IgD-negative memory B cell (primary cell): ENCODE measurements around the gene PRDX6. TPM values are rescaled to one million over a fixed set of nuclear protein-coding genes. Genes with fewer than 3 reads are reported as not detected.

Experiments used
- H3K27ac Mint-ChIP-seq, 3 donors: one replicate each; pipeline ENCODE4 v1.8.0; 2020 to 2022; ENCODE audit warnings: mild to moderate bottlenecking in 3 of 3, mixed read lengths in 3 of 3, moderate library complexity in 1 of 3
- H3K27me3 Mint-ChIP-seq: one replicate; pipeline ENCODE4 v1.8.0; 2021; ENCODE audit warnings: mixed read lengths
- H3K36me3 Mint-ChIP-seq: one replicate; pipeline ENCODE4 v1.8.0; 2020; ENCODE audit warnings: mild to moderate bottlenecking, mixed read lengths
- H3K4me1 Mint-ChIP-seq, 3 donors: one replicate each; pipeline ENCODE4 v1.8.0; 2020 to 2022; ENCODE audit warnings: mixed read lengths in 3 of 3, mild to moderate bottlenecking in 1 of 3
- H3K4me3 Mint-ChIP-seq, 4 donors: one replicate each; pipeline ENCODE4 v1.8.0; 2020 to 2022; ENCODE audit warnings: mild to moderate bottlenecking in 4 of 4, mixed read lengths in 4 of 4, moderate library complexity in 3 of 4
- H3K9me3 Mint-ChIP-seq, 3 donors: one replicate each; pipeline ENCODE4 v1.8.0; 2020 to 2021; ENCODE audit warnings: mixed read lengths in 3 of 3, mild to moderate bottlenecking in 1 of 3
- polyA plus RNA-seq: library from polyadenylated mRNA; unstranded; fragments of 300-500 nt; fragmentation: Illumina TruSeq; gene quantifications from one replicate; pipeline ENCODE4 v1.2.3, GENCODE V29; 2021

PRDX6 gene
- polyA plus RNA-seq, result 84.7 TPM

- Mint-ChIP-seq H3K27me3 (no peaks in the 10 kb centered on the region), H3K9me3 (no peaks in the 10 kb centered on the region), H3K4me3 (peak within 1 kb of the TSS; percentile 95 to 98 (median 96)), H3K4me1 (peaks cover 23 to 44% (median 31%) of the 10 kb centered on the region in 3 donors), H3K27ac (peak within 1 kb of the TSS; percentile 84 to 96 (median 96)), H3K36me3 (no peaks in the 10 kb centered on the region)
Observed at GRCh38 chr1:173477286-173478093, at the start of gene PRDX6. PRDX6 (plus strand) TSS chr1:173477335; CDS start chr1:173477398, 63 bp downstream.

- Mint-ChIP-seq H3K27ac (peak overlapping the region; percentile 13 to 96 (median 78)), H3K27me3 (no peaks in the 10 kb centered on the region), H3K4me1 (peaks cover 22 to 28% (median 26%) of the 10 kb centered on the region in 3 donors), H3K36me3 (no peaks in the 10 kb centered on the region), H3K9me3 (no peaks in the 10 kb centered on the region), H3K4me3 (peak overlapping the region; percentile 27 to 91 (median 72))
Observed at GRCh38 chr1:173429471-173430402, 47.4 kb upstream of the PRDX6 start.

DNA sequence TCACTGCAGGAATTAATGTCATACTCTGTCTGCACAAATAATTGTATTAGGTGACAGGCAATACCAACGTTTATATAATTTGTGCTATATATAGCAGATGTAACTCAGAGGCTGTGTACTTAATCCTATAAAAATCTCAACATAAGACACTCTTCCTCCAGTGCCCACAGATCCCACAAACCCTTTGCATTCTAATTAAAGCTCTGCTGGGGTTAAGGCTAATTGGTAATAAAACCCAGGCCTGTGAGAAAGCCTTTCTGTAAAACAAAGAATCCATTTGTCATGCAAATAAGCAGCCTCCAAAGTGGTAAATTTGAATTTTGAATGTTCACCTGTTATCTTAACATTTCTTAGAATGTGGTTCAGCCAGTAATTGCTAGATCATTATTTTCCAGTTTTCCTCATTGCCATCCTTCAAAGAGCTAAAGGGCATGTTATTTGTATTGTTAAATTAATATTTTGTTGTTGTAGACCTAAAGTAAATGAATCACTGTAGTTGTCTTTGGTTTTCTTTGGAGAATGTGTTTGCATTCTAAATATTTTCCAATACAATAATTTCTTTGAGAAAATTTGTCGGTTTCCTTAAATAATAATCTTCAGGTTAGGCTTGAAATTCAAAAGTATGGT, 46.3 kb upstream of the PRDX6 start:
- H3K9me3 Mint-ChIP-seq, result no peaks in the 10 kb centered on the region
- peaks cover 22 to 28% (median 26%) of the 10 kb centered on the region in 3 donors for H3K4me1 Mint-ChIP-seq
- no peaks in the 10 kb centered on the region for H3K27me3 Mint-ChIP-seq
- peak overlapping the region in 3 of 4 donors; percentile 27 to 91 (median 91) for H3K4me3 Mint-ChIP-seq
- H3K36me3 Mint-ChIP-seq, result no peaks in the 10 kb centered on the region
- peak overlapping the region; percentile 15 to 78 (median 32) for H3K27ac Mint-ChIP-seq

DNA sequence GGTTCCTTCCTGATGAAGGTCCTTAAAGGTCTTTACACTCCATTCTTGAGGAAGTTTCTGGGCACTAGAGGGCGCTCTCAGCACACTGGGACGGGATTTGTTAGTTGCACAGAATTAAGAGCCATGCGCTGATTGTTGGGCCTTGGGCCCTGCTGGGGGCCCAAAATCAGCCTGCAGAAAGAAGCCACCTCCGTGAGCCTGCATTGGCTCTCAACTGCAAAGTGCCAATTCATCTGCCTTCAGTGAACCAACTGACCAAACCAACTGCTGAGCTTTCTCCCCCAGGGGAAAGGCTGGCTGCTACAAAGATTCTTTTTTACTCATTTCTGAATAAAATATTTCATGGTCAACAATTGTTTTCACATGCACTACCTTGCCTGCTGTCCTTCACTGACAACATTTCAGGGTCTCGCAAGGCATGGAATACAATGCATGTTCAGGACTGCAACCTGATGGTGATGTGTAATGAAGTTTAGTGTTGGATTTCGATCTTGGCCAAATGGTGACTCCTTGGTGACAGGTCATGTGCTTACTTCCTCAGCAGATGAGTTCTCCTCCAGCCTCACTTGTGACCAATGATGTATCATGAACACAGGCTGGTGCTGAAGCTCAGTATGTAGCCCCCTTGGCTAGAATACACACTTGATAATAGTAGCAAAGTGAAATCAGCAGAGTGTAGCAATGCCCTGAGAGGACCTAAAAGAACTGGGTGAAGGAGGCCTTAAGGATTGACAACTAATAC, 45.7 kb upstream of the PRDX6 start:
- H3K4me3 Mint-ChIP-seq, result peak overlapping the region in 1 of 4 donors; percentile 25

DNA sequence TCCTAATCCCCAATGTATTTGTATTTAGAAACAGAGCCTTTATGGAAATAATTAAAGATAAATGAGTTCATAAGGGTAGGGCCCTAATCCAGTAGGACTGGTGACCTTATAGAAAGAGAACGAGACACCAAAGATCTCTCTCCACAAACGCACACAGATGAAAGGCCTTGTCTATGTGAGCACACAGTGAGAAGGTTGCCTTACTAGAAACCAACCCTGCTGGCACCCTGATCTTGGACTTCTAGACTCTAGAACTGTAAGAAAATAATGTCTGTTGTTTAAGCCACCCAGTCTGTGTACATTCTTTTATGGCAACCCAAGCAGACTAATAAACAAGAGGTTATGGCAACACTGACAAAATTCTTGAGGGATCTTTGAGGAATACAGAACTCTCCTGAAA, 44.8 kb upstream of the PRDX6 start:
- no peaks in the 10 kb centered on the region for H3K9me3 Mint-ChIP-seq
- peaks cover 22 to 28% (median 26%) of the 10 kb centered on the region in 3 donors for H3K4me1 Mint-ChIP-seq
- H3K36me3 Mint-ChIP-seq, result no peaks in the 10 kb centered on the region
- no peak overlapping the region for H3K4me3 Mint-ChIP-seq
- H3K27me3 Mint-ChIP-seq, result no peaks in the 10 kb centered on the region
- H3K27ac Mint-ChIP-seq, result peak overlapping the region in 1 of 3 donors; percentile 68

More for the DNA sequence above, 45.7 kb upstream of the PRDX6 start:
- peaks cover 22 to 28% (median 26%) of the 10 kb centered on the region in 3 donors for H3K4me1 Mint-ChIP-seq
- H3K27me3 Mint-ChIP-seq, result no peaks in the 10 kb centered on the region
- no peaks in the 10 kb centered on the region for H3K36me3 Mint-ChIP-seq
- peak overlapping the region; percentile 15 to 53 (median 32) for H3K27ac Mint-ChIP-seq
- no peaks in the 10 kb centered on the region for H3K9me3 Mint-ChIP-seq

DNA sequence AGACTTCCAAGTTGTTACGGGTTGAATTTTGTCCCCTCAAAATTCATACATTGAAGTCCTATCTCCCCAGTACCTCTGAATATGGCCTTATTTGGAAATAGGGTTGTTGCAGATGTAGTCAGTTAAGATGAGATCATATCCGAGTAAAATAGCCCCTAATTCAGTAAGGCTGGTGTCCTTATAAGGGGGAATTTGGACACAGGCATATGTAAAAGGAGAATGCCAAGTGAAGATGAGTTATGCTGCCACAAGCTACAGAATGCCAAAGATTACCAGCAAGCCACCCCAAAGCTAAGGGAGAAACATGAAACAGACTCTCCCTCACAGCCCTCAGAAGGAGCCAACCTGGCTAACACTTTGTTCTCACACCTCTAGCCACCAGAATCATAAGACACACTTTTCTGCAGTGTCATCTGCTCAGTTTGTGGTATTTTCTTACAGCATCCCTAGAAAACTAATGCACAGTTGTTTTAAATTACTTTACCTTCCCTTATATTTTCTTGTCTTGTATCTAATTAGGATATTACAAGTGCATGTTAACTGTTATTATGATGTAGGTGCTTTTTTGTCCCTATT, 43.3 kb upstream of the PRDX6 start:
- Mint-ChIP-seq H3K4me1 (peaks cover 22 to 26% (median 24%) of the 10 kb centered on the region in 3 donors), H3K4me3 (no peak overlapping the region), H3K36me3 (peaks cover 6% of the 10 kb centered on the region), H3K27me3 (no peaks in the 10 kb centered on the region), H3K27ac (no peak overlapping the region), H3K9me3 (no peaks in the 10 kb centered on the region)

GRCh38 chr1:173436841-173437428, 40.2 kb upstream of the PRDX6 start:
- Mint-ChIP-seq H3K27ac (no peak overlapping the region), H3K36me3 (peaks cover 11% of the 10 kb centered on the region), H3K27me3 (no peaks in the 10 kb centered on the region), H3K9me3 (no peaks in the 10 kb centered on the region), H3K4me1 (no peaks in the 10 kb centered on the region), H3K4me3 (no peak overlapping the region)

GRCh38 chr1:173438675-173439074, 38.5 kb upstream of the PRDX6 start:
- Mint-ChIP-seq H3K4me3 (no peak overlapping the region), H3K36me3 (peaks cover 11% of the 10 kb centered on the region), H3K9me3 (no peaks in the 10 kb centered on the region), H3K27ac (no peak overlapping the region), H3K4me1 (peaks cover 0 to 1% (median under 1%) of the 10 kb centered on the region in 3 donors), H3K27me3 (no peaks in the 10 kb centered on the region)

DNA sequence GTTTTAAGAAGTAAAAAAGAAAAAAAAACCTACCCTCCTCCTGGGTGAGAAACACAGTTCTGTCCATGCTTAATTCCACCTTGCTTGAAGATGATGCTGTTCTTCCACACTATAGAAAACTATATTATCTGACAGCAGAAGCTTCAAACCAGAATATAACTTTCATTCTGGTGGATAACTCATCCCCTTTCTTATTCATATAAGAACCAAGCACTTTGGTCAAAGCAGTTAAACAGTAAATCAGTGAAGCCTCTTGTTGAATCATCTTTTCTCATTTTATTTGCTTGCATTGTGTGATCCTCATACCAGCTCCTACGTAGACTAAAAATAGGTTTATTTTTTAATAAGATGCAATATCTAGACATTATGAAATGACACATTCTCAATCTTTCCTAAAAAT, 36.7 kb upstream of the PRDX6 start:
- peaks cover 0 to 1% (median 0%) of the 10 kb centered on the region in 3 donors for H3K9me3 Mint-ChIP-seq
- no peaks in the 10 kb centered on the region for H3K27me3 Mint-ChIP-seq
- peaks cover 16% of the 10 kb centered on the region for H3K36me3 Mint-ChIP-seq
- no peak overlapping the region for H3K27ac Mint-ChIP-seq
- no peak overlapping the region for H3K4me3 Mint-ChIP-seq
- peaks cover 8 to 14% (median 14%) of the 10 kb centered on the region in 3 donors for H3K4me1 Mint-ChIP-seq

- H3K27me3 Mint-ChIP-seq, result no peaks in the 10 kb centered on the region
- peak overlapping the region in 2 of 4 donors; percentile 45 to 84 for H3K4me3 Mint-ChIP-seq
- H3K4me1 Mint-ChIP-seq, result peaks cover 8 to 25% (median 15%) of the 10 kb centered on the region in 3 donors
- H3K27ac Mint-ChIP-seq, result peak overlapping the region in 2 of 3 donors; percentile 1 to 14
- H3K36me3 Mint-ChIP-seq, result peaks cover 11% of the 10 kb centered on the region
- H3K9me3 Mint-ChIP-seq, result peaks cover 3 to 15% (median 8%) of the 10 kb centered on the region in 3 donors
Observed at GRCh38 chr1:173444757-173445156, 32.4 kb upstream of the PRDX6 start.

DNA sequence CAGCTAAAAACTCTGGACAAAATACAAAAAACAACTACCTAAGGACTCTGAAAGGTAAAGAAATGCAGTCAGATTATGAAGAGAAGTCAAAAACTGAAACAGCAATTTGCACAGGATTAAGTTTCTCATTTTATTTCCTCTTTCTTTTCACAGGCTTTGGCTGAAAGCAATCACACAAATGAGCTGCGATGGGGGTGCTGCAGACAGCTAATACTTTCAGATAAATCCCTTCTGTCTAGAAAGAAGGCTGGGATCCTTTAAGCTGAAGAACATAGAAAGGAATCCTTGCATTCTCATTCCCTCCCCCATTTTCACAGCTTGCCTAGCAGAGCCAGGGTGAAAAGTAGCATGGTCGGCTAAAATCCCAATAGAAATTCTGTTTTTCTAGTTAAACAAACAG, 32.0 kb upstream of the PRDX6 start:
- Mint-ChIP-seq H3K27ac (peak overlapping the region in 1 of 3 donors; percentile 14), H3K4me3 (peak overlapping the region in 2 of 4 donors; percentile 52 to 84), H3K9me3 (peaks cover 3 to 15% (median 8%) of the 10 kb centered on the region in 3 donors), H3K4me1 (peaks cover 8 to 26% (median 15%) of the 10 kb centered on the region in 3 donors), H3K27me3 (no peaks in the 10 kb centered on the region), H3K36me3 (peaks cover 12% of the 10 kb centered on the region)

- H3K36me3 Mint-ChIP-seq, result peaks cover 12% of the 10 kb centered on the region
- no peaks in the 10 kb centered on the region for H3K27me3 Mint-ChIP-seq
- H3K27ac Mint-ChIP-seq, result no peak overlapping the region
- peak overlapping the region in 2 of 4 donors; percentile 33 to 52 for H3K4me3 Mint-ChIP-seq
- H3K9me3 Mint-ChIP-seq, result peaks cover 3 to 15% (median 8%) of the 10 kb centered on the region in 3 donors
- H3K4me1 Mint-ChIP-seq, result peaks cover 8 to 26% (median 15%) of the 10 kb centered on the region in 3 donors
Observed at GRCh38 chr1:173445656-173446055, 31.5 kb upstream of the PRDX6 start.

DNA sequence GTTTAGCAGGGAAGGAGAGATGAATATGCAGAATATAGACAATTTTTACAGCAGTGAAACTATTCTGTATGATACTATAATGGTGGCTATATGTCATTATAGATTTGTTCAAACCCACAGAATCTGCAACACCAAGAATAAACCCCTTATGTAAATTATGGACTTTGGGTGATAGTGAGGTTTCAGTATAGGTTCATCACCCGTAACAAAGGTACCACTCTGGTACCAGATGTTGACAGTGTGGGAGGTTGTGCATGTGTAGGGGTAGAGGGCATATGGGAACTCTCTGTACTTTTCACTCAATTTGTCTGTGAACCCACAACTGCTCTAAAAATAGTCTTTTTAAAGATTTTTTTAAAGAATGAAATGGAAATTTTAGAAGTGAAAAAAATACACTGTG, 29.9 kb upstream of the PRDX6 start:
- Mint-ChIP-seq H3K27ac (no peak overlapping the region), H3K9me3 (peaks cover 3 to 15% (median 8%) of the 10 kb centered on the region in 3 donors), H3K36me3 (peaks cover 7% of the 10 kb centered on the region), H3K4me3 (no peak overlapping the region), H3K27me3 (no peaks in the 10 kb centered on the region), H3K4me1 (peaks cover 9 to 34% (median 15%) of the 10 kb centered on the region in 3 donors)
